ENCODE data around the gene TMEM219.

Gene TMEM219

GRCh38 chr16:29915590-29916247, 46.2 kb upstream of the TMEM219 start:
- H3K27ac ChIP-seq (replicated peaks), result no peak overlapping the region
- H3K4me3 ChIP-seq (replicated peaks; ENCODE audit: insufficient read depth, low read length), result no peak overlapping the region
- no peaks in the 10 kb centered on the region for H3K27me3 ChIP-seq (ENCODE audit: insufficient read depth, poor library complexity, severe bottlenecking)
- no peak for TF ChIP-seq GABPA (IDR thresholded peaks at IDR 0.05; ENCODE audit: low read depth)
- no peak for TF ChIP-seq SPI1 (IDR thresholded peaks at IDR 0.05; ENCODE audit: borderline replicate concordance, low read depth)
- no peak for TF ChIP-seq CTCF (IDR thresholded peaks at IDR 0.05; ENCODE audit: insufficient read depth, low read length)
- no peak for TF ChIP-seq POLR2AphosphoS5 (IDR thresholded peaks at IDR 0.05; ENCODE audit: low read depth)
- TF ChIP-seq REST (IDR thresholded peaks at IDR 0.05; ENCODE audit: insufficient replicate concordance, low read depth), result no peak
- no peak for DNase-seq (ENCODE audit: low read depth in 1 of 2, low spot score in 1 of 2)

GRCh38 chr16:29916979-29917378, 44.9 kb upstream of the TMEM219 start:
- no peak for DNase-seq (ENCODE audit: low read depth in 1 of 2, low spot score in 1 of 2)
- no peak overlapping the region for H3K4me3 ChIP-seq (replicated peaks; ENCODE audit: insufficient read depth, low read length)
- H3K27ac ChIP-seq (replicated peaks), result no peak overlapping the region
- no peaks in the 10 kb centered on the region for H3K27me3 ChIP-seq (ENCODE audit: insufficient read depth, poor library complexity, severe bottlenecking)
- TF ChIP-seq POLR2AphosphoS5 (IDR thresholded peaks at IDR 0.05; ENCODE audit: low read depth) (no peak), REST (IDR thresholded peaks at IDR 0.05; ENCODE audit: insufficient replicate concordance, low read depth) (no peak), GABPA (IDR thresholded peaks at IDR 0.05; ENCODE audit: low read depth) (no peak)

GRCh38 chr16:29920288-29921033, 41.4 kb upstream of the TMEM219 start:
- H3K27me3 ChIP-seq (ENCODE audit: insufficient read depth, poor library complexity, severe bottlenecking), result no peaks in the 10 kb centered on the region
- no peak overlapping the region for H3K4me3 ChIP-seq (replicated peaks; ENCODE audit: insufficient read depth, low read length)
- H3K27ac ChIP-seq (replicated peaks), result no peak overlapping the region
- DNase-seq (ENCODE audit: low read depth in 1 of 2, low spot score in 1 of 2), result no peak
- TF ChIP-seq GABPA (IDR thresholded peaks at IDR 0.05; ENCODE audit: low read depth) (no peak), POLR2AphosphoS5 (IDR thresholded peaks at IDR 0.05; ENCODE audit: low read depth) (no peak)

- Histone ChIP-seq H3K4me3 (replicated peaks; ENCODE audit: insufficient read depth, low read length) (no peak overlapping the region), H3K27ac (replicated peaks) (no peak overlapping the region), H3K27me3 (ENCODE audit: insufficient read depth, poor library complexity, severe bottlenecking) (no peaks in the 10 kb centered on the region)
- TF ChIP-seq POLR2AphosphoS5 (IDR thresholded peaks at IDR 0.05; ENCODE audit: low read depth) (no peak), REST (IDR thresholded peaks at IDR 0.05; ENCODE audit: insufficient replicate concordance, low read depth) (no peak), GABPA (IDR thresholded peaks at IDR 0.05; ENCODE audit: low read depth) (no peak), CTCF (IDR thresholded peaks at IDR 0.05; ENCODE audit: insufficient read depth, low read length) (no peak), SPI1 (IDR thresholded peaks at IDR 0.05; ENCODE audit: borderline replicate concordance, low read depth) (no peak)
- no peak for DNase-seq (ENCODE audit: low read depth in 1 of 2, low spot score in 1 of 2)
Observed at GRCh38 chr16:29921034-29921385, 40.9 kb upstream of the TMEM219 start.
